Heart left ventricle (tissue), 13 donors: Measurements from ENCODE around the gene RNF208.

Source experiments
- CTCF ChIP-seq, 12 donors: fragments of 200-600 bp; sonication (generic) in 4 of 12; IDR thresholded peaks; one replicate each; pipeline versions ENCODE4 v1.5.0 to v1.8.0; 2018 to 2022; ENCODE audit warnings: antibody characterized with exemption in 12 of 12, mild to moderate bottlenecking in 5 of 12
- POLR2A ChIP-seq, 2 donors: fragments of 450-650 bp; IDR thresholded peaks; one replicate each; pipeline ENCODE4 v1.6.1; 2017; ENCODE audit warnings: antibody characterized with exemption in 2 of 2, mild to moderate bottlenecking in 2 of 2, moderate library complexity in 2 of 2
- donor health status: ischemic (EF 13 %, LVEDD 7.1; RV severe dilation, severe dysfunction).
- donor health status: DM: no; HTN: yes; CAD: no.
- donor health status: DM: no; HTN: no; CAD: no.
- donor health status: ischemic (EF 25% LVEDD 6.9; RV normal size, moderate dysfunction).
- donor health status: ischemic (EF 25% LVEDD 5.7; RV mildly dilated, moderate dysfunction).
- donor health status: ischemic (EF 35%, LVEDD 5.7; RV mildly dilated, moderate dysfunction).
- donor health status: nonischemic (EF 11% LVEDD 7.7; RV severe dilation, severe dysfunction).
- donor health status: DM: yes; HTN: yes; CAD: no.
- donor health status: PGD.
- donor health status: ischemic (EF 29% LVEDD 5.4; RV normal size, mild dysfunction).
- donor health status: nonischemic (EF 23%, LVEDD 6.1; RV moderate dilation, normal function).

DNA sequence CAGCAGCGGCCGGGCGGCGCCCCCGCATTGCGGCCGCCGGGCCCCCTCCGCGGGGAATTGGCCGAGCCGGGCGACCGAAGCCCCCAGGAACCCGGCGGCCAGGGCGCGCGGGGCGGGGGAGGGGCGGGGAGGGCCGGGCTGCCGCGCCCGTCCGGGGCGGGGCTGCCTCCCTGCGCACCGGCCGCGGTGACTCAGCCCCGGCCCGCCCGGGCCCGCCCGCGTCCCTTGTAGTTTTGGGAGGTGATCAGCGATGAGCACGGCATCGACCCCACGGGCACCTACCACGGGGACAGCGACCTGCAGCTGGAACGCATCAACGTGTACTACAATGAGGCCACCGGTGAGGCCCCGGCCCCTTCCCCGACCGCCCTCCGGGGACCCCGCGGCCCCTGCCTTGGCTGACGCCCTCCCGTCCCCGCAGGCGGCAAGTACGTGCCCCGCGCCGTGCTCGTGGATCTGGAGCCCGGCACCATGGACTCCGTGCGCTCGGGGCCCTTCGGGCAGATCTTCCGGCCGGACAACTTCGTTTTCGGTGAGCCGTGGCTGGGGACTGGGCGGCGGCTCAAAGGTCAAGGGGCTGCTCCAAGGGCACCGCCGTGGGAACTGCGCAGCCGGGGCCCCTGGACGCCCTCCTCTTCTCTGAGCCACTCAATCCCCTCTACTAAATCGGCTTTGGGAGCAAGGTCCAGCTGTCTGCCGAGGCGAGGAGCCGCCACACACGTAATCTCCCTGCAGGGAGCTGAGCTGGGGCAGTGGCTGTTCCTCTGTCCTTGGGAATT lies 19.6 kb upstream of the RNF208 start:
- TF ChIP-seq CTCF (IDR thresholded peaks at IDR 0.05) (no peak), POLR2A (IDR thresholded peaks at IDR 0.05) (no peak)
